NCI-H187 treated with DMSO at 0.1 percent for 48 hours (cell line): ENCODE results near the gene MFGE8.

Experiments used
- DNase-seq: peaks from one replicate; lab custom pipeline; 2025; lab: John Stamatoyannopoulos, UW

MFGE8 gene

GRCh38 chr15:88898736-88899135 is 14.4 kb downstream of the MFGE8 start:
- DNase-seq, result no peak

- no peak for DNase-seq
Observed at GRCh38 chr15:88897456-88898194, 15.6 kb downstream of the MFGE8 start.

GRCh38 chr15:88897142-88897455 is 16.1 kb downstream of the MFGE8 start:
- no peak for DNase-seq

GRCh38 chr15:88896333-88897033 is 16.7 kb downstream of the MFGE8 start:
- DNase-seq, result no peak

DNA sequence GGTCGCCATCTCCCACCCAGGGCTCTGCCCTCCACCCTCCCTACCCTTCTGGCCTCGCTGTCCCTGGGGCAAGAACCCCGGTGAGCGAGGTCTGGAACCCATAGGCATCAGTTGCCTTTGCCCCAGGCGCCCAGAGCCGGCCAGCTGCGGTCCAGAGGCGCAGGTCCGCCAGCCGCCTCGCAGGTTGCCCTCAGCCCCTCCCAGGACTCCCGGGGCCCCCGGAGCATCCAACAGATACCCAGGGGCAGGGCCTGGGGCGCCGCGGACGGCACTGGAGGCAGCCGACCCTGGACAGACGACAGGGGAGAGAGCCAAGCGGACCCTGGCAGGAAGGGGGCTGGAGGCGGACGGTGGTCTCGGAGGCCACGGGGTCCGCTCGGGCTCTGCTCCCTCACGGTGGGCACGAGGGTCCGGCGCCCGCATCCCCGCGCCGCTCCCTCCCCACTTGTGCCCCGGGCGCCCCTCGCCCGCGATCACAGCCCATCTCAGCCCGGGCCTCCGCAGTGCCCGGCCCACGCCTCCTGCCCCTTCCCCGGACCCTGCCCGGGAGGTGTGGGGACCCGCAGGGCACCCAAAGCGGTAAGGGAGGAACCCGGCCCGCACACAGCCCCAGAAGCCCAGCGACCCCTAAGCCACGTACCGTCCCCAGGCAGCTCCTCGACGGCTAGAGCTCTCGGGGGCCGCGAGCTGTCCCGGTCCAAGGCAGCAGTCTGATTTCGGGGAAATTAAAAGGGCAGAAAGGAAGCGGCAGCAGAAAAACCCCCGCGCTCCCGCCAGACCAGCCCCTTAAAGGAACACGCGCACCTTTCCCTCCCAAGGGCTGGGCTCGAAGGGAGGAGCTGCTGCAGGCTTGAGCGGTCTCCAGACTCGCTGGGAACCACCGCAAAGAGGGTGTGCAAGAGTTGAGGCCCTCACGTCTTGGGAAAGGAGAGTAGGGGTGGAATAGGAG is 18.1 kb downstream of the MFGE8 start, which contains the start of gene HAPLN3:
HAPLN3 (minus strand) TSS at position 726 of the 949 bp plus-strand sequence. CDS start 8,246 bp downstream, outside the sequence.
- DNase-seq, result no peak

- DNase-seq, result no peak
Observed at GRCh38 chr15:88894348-88894818, 18.8 kb downstream of the MFGE8 start.

- no peak for DNase-seq
Observed at GRCh38 chr15:88891540-88892254, 21.5 kb downstream of the MFGE8 start.

GRCh38 chr15:88890495-88890894 is 22.7 kb downstream of the MFGE8 start:
- DNase-seq, result no peak

DNA sequence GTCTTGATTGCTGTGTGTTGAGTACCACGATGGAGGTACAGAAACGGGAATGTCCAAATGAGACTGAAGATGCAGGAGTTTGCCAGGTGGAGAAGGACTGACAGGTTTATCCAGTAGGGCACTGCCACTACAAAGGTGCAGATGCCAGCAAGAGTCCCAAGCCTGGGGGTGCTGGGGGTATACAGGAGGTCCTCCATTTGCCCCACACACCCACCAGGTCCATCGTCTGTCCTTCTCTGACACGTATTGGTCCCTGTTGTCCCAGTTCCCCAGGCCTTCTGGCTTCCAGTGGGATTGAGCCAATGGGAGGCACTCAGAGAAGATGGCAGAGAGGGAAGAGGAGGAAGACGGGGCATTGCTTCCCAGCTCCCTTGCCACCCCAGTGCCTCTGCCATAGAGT is 24.5 kb downstream of the MFGE8 start:
- DNase-seq, result no peak

DNA sequence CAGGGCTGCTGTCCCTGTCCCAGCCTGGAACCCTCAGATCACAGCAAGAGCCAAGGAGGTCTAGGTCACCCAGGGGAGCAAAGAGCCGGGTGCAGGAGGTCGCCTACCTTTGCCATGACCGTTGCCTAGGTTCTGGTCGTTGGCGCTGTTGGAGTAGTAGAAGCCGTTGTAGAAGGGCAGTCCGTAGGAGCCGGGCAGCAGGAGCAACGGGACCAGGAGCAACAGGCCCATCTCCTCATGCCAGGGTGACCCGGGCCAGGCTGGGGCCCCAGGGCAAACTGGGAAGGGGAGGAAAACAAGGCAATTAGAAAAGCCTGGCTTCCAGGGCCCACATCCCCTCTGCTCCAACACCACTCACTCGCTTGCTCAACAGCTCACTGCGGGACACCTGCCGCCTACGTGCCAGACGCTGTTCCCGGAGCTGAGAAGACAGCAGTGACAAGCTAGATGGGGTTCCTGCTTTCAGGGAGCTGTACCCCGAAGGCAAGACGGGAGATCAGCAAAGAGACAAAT is 26.1 kb downstream of the MFGE8 start:
- no peak for DNase-seq

DNA sequence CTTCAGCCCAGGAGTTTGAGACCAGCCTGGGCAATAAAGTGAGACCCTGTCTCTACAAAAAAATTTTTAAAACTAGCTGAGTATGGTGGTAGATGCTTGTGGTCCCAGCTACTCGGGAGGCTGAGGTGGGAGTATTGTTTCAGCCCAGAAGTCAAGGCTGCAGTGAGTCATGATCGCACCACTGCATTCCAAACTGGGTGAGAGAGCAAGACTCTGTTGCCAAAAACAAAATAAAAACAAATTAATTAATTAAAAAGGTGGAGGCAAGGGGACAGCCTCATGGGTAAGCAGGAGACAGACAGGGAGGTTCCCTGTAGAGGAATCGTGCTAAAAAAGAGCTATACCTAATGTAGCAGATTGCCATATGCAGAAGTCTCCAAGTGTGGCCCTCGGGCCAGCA is 30.4 kb downstream of the MFGE8 start:
- DNase-seq, result no peak

GRCh38 chr15:88881775-88882174 is 31.4 kb downstream of the MFGE8 start:
- no peak for DNase-seq

- no peak for DNase-seq
Observed at GRCh38 chr15:88880944-88881740, 32.0 kb downstream of the MFGE8 start.

DNA sequence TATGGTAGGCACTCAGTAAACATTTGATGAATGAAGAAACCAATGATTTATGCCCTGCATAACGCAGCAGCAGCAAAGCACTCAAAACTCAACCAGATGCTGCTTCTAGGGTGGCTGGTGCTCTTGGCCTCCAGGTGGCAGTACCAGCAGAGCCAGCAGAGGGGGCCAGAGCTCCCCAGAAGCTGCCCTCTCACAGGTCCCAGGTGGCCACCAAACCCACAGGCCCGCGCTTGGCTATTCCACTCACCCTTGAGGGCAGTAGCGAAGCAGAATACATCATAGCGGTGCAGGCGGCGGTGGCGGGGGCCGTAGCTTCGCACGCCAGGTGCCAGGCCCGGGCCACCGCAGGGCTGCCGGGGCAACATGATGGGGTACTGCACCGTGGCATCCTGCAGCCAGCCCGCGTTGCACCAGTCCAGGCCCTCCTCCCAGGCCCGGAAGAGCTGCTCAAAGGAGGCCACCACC is 34.4 kb downstream of the MFGE8 start:
- no peak for DNase-seq

- DNase-seq, result no peak
Observed at GRCh38 chr15:88877906-88878305, 35.3 kb downstream of the MFGE8 start.

GRCh38 chr15:88877415-88877814 is 35.8 kb downstream of the MFGE8 start:
- DNase-seq, result no peak

GRCh38 chr15:88876573-88876972 is 36.6 kb downstream of the MFGE8 start:
- DNase-seq, result no peak

DNA sequence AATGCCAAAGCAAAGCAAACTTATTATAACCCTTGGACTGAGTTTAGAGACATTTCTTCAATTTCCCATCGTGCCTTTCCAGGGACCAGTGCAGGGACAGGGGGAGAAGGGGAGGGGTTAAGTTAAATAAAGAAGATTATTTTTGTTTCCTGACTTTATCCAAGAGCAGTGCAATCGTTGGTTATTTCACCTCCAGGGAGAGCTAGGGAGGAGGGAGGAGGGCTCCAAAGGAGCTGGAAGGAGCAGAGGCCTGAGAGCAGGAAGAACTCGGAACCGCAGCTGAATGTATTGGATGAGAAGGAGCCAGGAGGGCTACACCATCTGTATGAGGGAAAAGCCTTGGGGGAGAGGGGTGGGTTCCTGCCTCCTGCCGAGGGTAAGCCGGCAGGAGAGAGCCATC is 38.5 kb downstream of the MFGE8 start:
- DNase-seq, result no peak

GRCh38 chr15:88874275-88874674 is 38.9 kb downstream of the MFGE8 start:
- DNase-seq, result no peak

DNA sequence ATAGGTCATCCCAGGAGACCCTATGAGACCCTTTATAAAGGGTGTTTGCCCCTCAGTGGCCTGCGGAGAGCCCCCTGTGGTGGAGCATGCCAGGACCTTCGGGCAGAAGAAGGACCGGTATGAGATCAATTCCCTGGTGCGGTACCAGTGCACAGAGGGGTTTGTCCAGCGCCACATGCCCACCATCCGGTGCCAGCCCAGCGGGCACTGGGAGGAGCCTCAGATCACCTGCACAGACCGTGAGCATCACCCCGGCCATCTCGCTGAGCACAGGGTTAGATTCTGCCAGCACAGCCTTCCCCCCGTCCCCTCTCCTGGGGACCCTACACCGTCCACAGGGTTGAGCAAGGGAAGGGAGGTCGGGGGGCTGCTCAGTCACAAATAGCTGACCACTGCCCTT is 39.4 kb downstream of the MFGE8 start:
- DNase-seq, result no peak

DNA sequence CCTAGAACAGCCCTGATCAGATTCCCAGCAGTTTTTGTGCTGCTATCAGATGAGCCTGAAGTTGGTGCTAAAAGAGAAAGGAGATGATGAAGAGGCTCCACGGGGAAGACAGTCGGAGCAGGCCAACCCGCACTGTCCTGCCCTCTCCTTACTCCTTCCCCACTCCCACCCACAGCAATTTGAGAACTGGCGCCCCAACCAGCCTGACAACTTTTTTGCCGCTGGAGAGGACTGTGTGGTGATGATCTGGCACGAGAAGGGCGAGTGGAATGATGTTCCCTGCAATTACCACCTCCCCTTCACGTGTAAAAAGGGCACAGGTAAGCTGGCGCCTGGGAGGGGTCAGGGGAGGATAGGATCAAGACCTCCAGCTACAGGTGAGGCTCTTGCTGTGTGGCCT is 40.5 kb downstream of the MFGE8 start:
- DNase-seq, result no peak
